ENCODE measurements around the gene CCP110.

Gene CCP110

GRCh38 chr16:19520861-19521331 lies 2.8 kb upstream of the CCP110 start:
- H3K27me3 ChIP-seq (replicated peaks; ENCODE audit: control insufficient read depth, insufficient read depth, low read length) = no peaks in the 10 kb centered on the region
- TF ChIP-seq CTCF (IDR thresholded peaks at IDR 0.05; ENCODE audit: insufficient read depth, low read length, poor library complexity, severe bottlenecking) = no peak
- H3K4me3 ChIP-seq (replicated peaks; ENCODE audit: low read depth, low read length) = peak overlapping the region; percentile 80
- no peaks in the 10 kb centered on the region; the same call in 1 of the 2 replicates for H3K36me3 ChIP-seq (ENCODE audit: control insufficient read depth, insufficient read depth, low read length)
- no peak for DNase-seq (ENCODE audit: extremely low read depth, insufficient read length)

- Histone ChIP-seq H3K4me3 (replicated peaks; ENCODE audit: low read depth, low read length) (peak within 1 kb of the TSS; percentile 80), H3K27me3 (replicated peaks; ENCODE audit: control insufficient read depth, insufficient read depth, low read length) (no peaks in the 10 kb centered on the region), H3K36me3 (ENCODE audit: control insufficient read depth, insufficient read depth, low read length) (no peaks in the 10 kb centered on the region; the same call in 1 of the 2 replicates)
- DNase-seq (ENCODE audit: extremely low read depth, insufficient read length) = peak; percentile 91
- TF ChIP-seq CTCF (IDR thresholded peaks at IDR 0.05; ENCODE audit: insufficient read depth, low read length, poor library complexity, severe bottlenecking) = peak; percentile 64
Measured at GRCh38 chr16:19521471-19522396, 2.0 kb upstream of the CCP110 start, which contains the start of gene GDE1. Gene GDE1 (minus strand): TSS chr16:19522098. CDS start chr16:19521964, 134 bp downstream.

- Histone ChIP-seq H3K27me3 (replicated peaks; ENCODE audit: control insufficient read depth, insufficient read depth, low read length) (no peaks in the 10 kb centered on the region), H3K4me3 (replicated peaks; ENCODE audit: low read depth, low read length) (peak overlapping the region; percentile 80; the same call in 1 of the 2 replicates), H3K36me3 (ENCODE audit: control insufficient read depth, insufficient read depth, low read length) (no peaks in the 10 kb centered on the region; the same call in 1 of the 2 replicates)
- DNase-seq (ENCODE audit: extremely low read depth, insufficient read length) = no peak
- TF ChIP-seq CTCF (IDR thresholded peaks at IDR 0.05; ENCODE audit: insufficient read depth, low read length, poor library complexity, severe bottlenecking) = no peak
Measured at GRCh38 chr16:19522397-19522732, 1.4 kb upstream of the CCP110 start.

- Histone ChIP-seq H3K4me3 (replicated peaks; ENCODE audit: low read depth, low read length) (no peak overlapping the region), H3K27me3 (replicated peaks; ENCODE audit: control insufficient read depth, insufficient read depth, low read length) (no peaks in the 10 kb centered on the region), H3K36me3 (ENCODE audit: control insufficient read depth, insufficient read depth, low read length) (no peaks in the 10 kb centered on the region; the same call in 1 of the 2 replicates)
- TF ChIP-seq CTCF (IDR thresholded peaks at IDR 0.05; ENCODE audit: insufficient read depth, low read length, poor library complexity, severe bottlenecking) = no peak
- no peak for DNase-seq (ENCODE audit: extremely low read depth, insufficient read length)
Measured at GRCh38 chr16:19522760-19523159, 982 bp upstream of the CCP110 start.

GRCh38 chr16:19523184-19523558 lies 571 bp upstream of the CCP110 start:
- no peak for TF ChIP-seq CTCF (IDR thresholded peaks at IDR 0.05; ENCODE audit: insufficient read depth, low read length, poor library complexity, severe bottlenecking)
- Histone ChIP-seq H3K27me3 (replicated peaks; ENCODE audit: control insufficient read depth, insufficient read depth, low read length) (no peaks in the 10 kb centered on the region), H3K4me3 (replicated peaks; ENCODE audit: low read depth, low read length) (no peak overlapping the region), H3K36me3 (ENCODE audit: control insufficient read depth, insufficient read depth, low read length) (no peaks in the 10 kb centered on the region; the same call in 1 of the 2 replicates)
- no peak for DNase-seq (ENCODE audit: extremely low read depth, insufficient read length)
